ENCODE measurements around the gene SP100.

GRCh38 chr2:230577114-230577513 is 161.1 kb downstream of the SP100 start:
- TF ChIP-seq REST (IDR thresholded peaks at IDR 0.05; ENCODE audit: insufficient read depth in 1 of 2, low read depth in 2 of 2, low read length in 2 of 2), result no peak
- no peak for TF ChIP-seq SIN3A (IDR thresholded peaks at IDR 0.05; ENCODE audit: borderline replicate concordance, insufficient read depth, low read length)
- no peak for TF ChIP-seq POLR2AphosphoS5 (IDR thresholded peaks at IDR 0.05; ENCODE audit: low read depth, low read length)
- no peak for TF ChIP-seq TAF1 (IDR thresholded peaks at IDR 0.05; ENCODE audit: borderline replicate concordance, insufficient read depth, low read length)
